RPMI8226 (cell line): ENCODE results near the gene LMF1.
A peak's percentile ranks its signal among the peaks of the same experiment; 100 is the strongest.
"Not testable (repeated sequence)": the region's sequence is repeated elsewhere in the genome, so short reads cannot be mapped to it uniquely, and the experiment has no call there.

Experiments
- DNase-seq: peaks from one replicate; pipeline ENCODE4 v3.0.0-alpha.2; 2015

The LMF1 gene

GRCh38 chr16:842711-843560 is 127.8 kb downstream of the LMF1 start:
- DNase-seq: no peak

- DNase-seq: peak; percentile 75
These were observed 128.7 kb downstream of the LMF1 start for GRCh38 chr16:842061-842476.

DNA sequence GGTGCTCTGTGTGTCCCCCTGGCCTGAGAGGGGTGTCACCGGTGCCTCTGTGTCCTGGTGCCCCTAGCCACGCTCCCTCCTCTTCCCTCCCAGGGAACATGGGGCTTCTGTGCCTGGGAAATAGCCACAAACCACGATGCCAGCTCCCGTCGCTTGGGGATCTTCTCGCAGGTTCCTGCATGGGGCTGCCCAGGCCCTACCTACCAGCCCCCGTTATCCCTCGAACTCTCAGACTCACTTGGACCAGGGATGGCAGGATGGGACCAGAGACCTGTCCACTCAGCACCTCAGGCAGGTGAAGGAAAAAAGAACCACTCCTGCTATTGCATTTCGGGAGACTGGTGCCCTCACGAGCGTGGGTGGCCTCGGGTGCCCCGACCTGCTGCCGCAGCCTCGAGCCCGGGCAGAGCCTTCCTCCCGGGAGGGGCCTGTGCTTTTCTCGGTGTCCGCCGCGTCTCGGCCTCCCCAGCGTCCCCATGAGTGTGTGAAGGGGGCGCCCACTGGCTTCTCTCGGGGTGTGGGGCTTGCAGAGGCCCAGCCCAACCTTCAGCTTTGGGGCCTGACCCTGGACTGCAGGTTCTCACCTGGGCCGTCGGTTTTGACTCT is 129.2 kb downstream of the LMF1 start:
- DNase-seq: no peak

- DNase-seq: no peak
These were observed 130.0 kb downstream of the LMF1 start for GRCh38 chr16:840561-841454.

DNA sequence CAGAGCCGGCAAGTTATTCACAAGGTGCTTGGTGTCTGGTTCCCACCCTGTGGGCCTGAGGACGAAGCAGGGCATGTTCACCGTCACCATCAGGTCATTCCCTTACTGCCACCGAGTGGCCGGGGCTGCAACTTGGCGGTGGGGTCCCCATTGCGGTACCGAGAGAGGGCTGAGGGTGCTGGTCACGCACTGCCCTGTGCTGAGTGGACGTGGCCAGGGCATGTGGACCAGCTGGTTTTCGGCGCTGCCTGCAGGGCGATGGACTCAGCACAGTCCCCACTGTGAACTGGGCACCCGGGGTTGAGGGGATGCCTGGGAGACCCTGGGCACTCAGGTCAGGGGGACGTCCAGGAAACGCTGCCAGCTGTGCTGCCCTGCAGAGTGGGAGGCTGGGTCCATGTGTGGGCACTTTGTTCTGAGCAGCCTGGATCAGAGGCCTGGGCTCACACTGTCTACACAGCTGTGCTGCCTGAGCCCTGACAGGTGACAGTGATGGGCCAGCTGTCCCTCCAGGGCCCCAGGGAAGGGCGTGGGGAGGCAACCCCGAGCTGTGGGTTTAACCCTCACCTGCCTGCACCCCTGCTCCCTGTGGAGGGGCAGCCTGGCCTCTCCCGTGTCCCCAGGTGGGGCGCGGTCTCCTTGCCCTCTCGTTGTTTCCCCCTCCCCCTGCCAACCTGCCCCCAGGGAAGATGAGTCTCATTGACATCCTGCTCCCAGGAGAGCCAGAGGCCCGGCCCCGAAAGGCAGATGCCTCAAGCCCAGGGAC is 131.0 kb downstream of the LMF1 start:
- no peak for DNase-seq

DNA sequence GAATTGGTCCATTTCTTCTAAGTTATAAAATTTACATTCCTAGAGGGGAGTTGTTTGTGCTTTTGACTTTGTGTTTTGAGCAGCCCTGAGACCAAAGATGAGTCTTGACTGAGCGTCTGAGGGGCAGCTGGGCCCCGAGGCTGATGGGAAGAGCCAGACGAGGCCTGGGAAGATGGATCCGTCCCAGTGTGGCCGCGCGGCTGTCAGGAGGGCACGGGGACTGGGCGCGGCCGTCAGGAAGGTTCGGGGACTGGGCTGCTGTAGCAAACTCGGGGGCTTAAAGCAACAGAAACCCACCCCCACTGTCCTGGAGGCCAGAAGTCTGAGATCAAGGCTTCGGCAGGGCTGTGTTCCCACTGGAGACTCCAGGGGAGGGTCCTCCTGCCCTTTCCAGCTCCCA is 132.0 kb downstream of the LMF1 start:
- DNase-seq: no peak

DNA sequence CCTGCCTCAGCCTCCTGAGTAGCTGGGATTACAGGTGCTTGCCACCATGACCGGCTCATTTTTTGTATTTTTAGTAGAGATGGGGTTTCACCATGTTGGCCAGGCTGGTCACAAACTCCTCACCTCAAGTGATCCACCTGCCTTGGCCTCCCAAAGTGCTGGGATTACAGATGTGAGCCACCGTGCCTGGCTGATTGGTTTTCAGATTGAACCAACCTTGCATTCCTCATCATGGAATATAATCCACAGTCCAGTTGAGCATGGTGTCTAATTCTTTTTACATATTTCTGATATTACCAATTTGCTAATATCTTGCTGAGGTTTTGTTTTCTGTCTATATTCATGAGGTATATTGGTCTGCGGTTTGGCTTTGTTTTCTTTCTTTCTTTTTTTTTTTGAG is 134.0 kb downstream of the LMF1 start:
- DNase-seq: not testable (repeated sequence)

DNA sequence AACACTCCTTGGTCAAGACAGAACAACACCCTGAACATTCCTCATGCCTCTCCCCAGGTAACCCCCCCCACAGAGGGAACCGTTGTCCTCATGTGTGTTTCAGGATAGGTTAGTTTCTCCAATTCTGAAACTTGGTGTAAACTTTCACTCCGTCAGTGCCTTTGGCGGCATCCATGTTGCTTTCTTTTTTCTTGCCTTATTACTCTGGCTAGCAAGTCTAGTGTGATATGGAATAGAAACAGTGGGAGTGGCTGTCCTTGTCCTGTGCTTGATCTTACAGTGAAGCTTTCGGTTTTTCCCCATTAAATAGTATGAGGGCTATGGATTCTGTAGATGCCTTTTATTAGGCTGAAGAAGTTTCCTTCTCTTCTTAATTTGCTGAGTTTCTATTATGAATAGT is 134.6 kb downstream of the LMF1 start:
- no peak for DNase-seq

GRCh38 chr16:835373-835772 is 135.4 kb downstream of the LMF1 start:
- DNase-seq: no peak

DNA sequence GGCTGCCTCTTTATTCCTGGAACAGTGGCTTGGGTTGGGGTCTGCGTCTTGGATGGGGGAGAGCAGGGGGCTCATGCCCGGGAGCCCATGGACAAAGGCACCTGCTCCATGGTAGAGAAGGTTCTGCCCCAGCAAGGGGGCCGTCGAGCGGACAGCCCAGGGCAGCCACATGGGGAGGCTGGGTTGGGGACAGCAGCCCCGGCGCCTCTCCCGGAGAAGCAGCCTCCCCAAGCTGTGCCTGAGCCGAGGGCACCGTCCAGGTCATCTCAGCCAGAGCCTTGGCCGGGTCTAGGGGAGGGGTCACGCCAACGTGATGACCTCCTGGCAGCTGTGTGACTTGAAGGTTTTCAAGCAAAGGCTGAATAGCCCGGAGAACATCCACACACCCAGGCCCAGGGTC is 137.4 kb downstream of the LMF1 start:
- no peak for DNase-seq

DNA sequence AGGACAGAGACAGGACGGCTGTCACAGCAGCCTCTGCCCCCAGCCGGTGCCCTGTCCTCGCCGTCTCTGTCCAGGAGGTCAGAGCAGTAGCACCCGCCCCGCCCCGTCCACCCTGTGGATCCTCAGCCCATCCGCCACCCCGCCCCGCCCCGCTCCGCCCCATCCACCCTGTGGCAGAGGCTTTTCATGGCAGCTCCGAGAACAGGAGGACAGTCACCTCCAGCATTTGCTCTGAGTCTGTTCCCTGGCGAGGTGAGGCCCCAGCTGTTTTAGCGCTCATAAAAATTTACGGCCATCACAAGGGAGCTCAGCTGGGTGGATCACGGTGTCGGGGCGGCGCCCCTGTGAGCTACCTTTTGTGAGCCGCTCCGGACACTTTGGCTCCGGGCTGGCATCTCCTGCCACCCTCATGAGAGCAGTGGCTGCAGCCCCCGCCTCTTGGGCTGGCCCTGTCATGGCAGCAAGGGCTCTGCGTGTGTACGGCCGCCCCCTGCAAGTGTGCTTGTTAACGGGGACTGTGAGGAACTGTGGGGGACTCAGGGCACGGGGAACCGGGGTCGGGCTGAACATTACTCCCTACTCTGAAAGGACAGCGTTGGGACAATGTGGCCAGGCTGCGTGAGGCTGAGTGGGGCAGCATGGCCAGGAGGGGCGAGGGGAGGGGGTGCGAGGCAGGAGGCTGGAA is 138.0 kb downstream of the LMF1 start:
- DNase-seq: peak; percentile 41

DNA sequence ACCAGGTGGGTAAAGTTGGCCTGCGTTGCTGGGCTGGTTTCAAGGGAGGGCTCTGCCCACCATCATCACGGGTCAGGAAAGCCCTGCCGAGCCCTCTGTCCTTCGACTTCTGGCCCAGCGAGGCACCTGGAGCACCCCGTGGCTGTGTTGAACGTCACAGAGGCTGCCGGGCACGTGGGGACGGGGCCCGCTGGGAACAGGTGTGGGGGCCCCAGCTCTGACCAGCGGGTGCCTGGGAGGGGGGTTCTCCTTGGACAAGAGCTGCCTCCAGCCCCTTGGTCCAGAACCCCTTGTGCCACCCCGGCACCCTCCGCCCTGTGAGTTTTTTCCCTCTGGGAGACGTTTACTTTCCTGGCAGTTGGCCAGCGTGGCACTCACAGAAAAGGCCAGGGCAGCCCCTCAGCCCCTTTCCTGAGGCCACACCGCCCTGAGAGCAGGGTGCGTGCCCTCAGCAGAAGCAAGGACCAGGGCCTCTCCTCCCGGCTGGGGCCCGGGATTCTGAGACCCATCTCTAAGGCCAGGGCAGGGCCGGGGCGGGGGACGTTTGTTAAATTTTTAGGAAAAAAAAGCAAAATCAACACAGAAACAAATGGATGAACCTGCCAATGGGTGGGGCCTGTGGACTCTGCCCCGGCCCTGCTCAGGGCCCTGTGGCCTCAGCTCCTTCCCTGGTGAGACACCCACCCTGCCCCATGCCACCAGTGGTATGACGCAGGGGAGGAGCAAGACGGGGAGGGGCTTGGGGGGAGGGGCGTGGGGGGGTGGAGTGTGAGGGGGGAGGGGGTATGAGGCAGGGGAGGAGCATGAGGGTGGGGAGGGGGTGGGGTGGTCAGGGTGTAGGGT is 139.0 kb downstream of the LMF1 start:
- no peak for DNase-seq

DNA sequence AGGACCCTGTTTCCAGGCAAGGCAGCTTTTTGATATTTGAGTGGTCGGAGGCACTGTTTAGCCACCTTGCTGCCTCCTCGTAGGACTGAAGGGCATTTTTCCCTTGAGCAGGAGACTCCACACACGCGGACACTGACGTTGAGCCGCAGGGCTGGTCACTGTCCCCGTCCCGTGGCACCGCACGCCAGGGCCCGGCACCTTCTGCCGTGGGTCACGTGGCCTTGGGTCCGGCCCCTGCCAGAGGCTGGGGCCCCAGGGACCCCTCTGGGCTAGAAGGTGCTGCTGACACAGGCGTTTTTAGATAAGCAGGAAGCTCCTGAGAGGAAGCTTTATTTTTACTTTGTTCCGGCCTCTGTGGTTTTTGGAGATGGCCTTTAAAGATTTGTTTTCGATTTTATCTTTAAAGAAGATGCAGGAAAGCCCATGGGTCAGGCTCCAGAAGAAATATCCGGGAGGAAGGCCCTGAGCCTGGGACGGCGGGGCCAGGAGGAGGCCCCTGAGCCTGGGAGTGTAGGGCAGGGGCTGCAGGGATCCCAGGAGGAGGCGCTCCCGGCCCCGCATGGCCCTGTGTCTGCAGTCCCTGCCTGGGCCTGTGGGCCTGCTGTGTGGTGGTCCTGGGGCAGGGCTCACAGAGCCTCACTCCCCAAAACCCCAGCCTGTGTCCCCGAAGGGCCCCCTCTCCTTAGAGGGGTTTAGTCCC is 139.8 kb downstream of the LMF1 start:
- DNase-seq: no peak

GRCh38 chr16:830107-830870 is 140.5 kb downstream of the LMF1 start:
- DNase-seq: no peak

- DNase-seq: no peak
These were observed 141.9 kb downstream of the LMF1 start for GRCh38 chr16:828891-829290.

GRCh38 chr16:827513-827912 is 143.3 kb downstream of the LMF1 start:
- no peak for DNase-seq

GRCh38 chr16:825341-826061 is 145.3 kb downstream of the LMF1 start:
- peak; percentile 57 for DNase-seq

GRCh38 chr16:824601-825000 is 146.2 kb downstream of the LMF1 start:
- no peak for DNase-seq

DNA sequence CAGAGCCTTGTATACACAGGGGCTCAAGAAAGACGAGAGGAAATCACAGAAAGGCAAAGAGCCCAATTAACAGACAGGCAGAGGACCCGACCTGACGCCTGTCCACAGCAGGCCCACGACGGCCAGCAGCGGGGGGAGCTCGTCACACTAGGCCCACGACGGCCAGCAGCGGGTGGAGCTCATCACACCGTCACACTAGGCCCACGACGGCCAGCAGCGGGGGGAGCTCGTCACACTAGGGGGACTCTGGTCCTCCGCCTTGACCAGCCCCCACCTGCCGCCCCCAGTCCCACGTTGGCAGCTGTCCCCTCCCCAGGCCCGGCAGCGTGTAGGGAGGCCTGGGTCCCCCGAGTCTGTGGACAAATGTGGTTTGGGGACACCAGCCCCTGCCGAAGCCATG is 146.6 kb downstream of the LMF1 start:
- no peak for DNase-seq
